Fibroblast of the aortic adventitia (primary cell): ENCODE data around the gene ASF1A. TPM values are rescaled to one million over a fixed set of nuclear protein-coding genes. Genes with fewer than 3 reads are reported as not detected.

Experiments
- DNase-seq: peaks from one replicate; pipeline ENCODE4 v3.0.0-alpha.2; 2010; ENCODE audit warnings: low read depth
- H3K4me3 ChIP-seq: 2 replicates; pipeline ENCODE4 v1.5.1; 2011; ENCODE audit warnings: low read depth, mild to moderate bottlenecking, control low read depth, low read length, moderate library complexity
- CTCF ChIP-seq: IDR thresholded peaks from 2 replicates; pipeline ENCODE4 v1.5.1; 2011; ENCODE audit warnings: mild to moderate bottlenecking, low read length, control low read depth, inconsistent platforms; ENCODE audit not compliant: insufficient read depth
- total RNA-seq: library from RNA; depleted of rRNA; stranded (reverse); fragments of >200 nt; gene quantifications from 2 replicates; pipeline ENCODE4 v1.2.3, GENCODE V29; 2012; ENCODE audit warnings: low replicate concordance

ASF1A gene
- total RNA-seq, 1 donor, result 26.1 TPM

GRCh38 chr6:118876814-118877213, 17.1 kb upstream of the ASF1A start:
- no peak for TF ChIP-seq CTCF
- peak; percentile 70 for DNase-seq
- no peak overlapping the region for H3K4me3 ChIP-seq

- no peak for TF ChIP-seq CTCF
- H3K4me3 ChIP-seq, result no peak overlapping the region
- no peak for DNase-seq
Observed at GRCh38 chr6:118877806-118878205, 16.1 kb upstream of the ASF1A start.

- no peak for TF ChIP-seq CTCF
- no peak for DNase-seq
- H3K4me3 ChIP-seq, result no peak overlapping the region
Observed at GRCh38 chr6:118881440-118882313, 12.3 kb upstream of the ASF1A start.

GRCh38 chr6:118882314-118882905, 11.5 kb upstream of the ASF1A start:
- DNase-seq, result no peak
- no peak overlapping the region for H3K4me3 ChIP-seq
- TF ChIP-seq CTCF, result no peak

GRCh38 chr6:118886641-118887040, 7.3 kb upstream of the ASF1A start:
- TF ChIP-seq CTCF, result no peak
- no peak overlapping the region for H3K4me3 ChIP-seq
- no peak for DNase-seq

- H3K4me3 ChIP-seq, result no peak overlapping the region
- no peak for TF ChIP-seq CTCF
- DNase-seq, result no peak
Observed at GRCh38 chr6:118889163-118889562, 4.8 kb upstream of the ASF1A start.
